RWPE2 (cell line): ENCODE data around the gene LMO3.

Experiments used
- ATAC-seq: fragments of 200-7000 bp; cut with Tn5 transposase; 3 replicates; pipeline ENCODE4 v1.9.1; 2021; ENCODE audit warnings: low read depth
- DNase-seq: peaks from one replicate; pipeline ENCODE4 v3.0.0-alpha.2; 2020; ENCODE audit warnings: low spot score
- H3K27ac ChIP-seq: fragments of 450-650 bp; 2 replicates; pipeline ENCODE4 v1.5.1; 2017; ENCODE audit warnings: mild to moderate bottlenecking; ENCODE audit not compliant: poor library complexity, severe bottlenecking
- H3K27me3 ChIP-seq: fragments of 250-450 bp; sonication (Bioruptor Pico); 2 replicates; pipeline ENCODE4 v1.5.1; 2021; ENCODE audit warnings: mild to moderate bottlenecking, moderate library complexity; ENCODE audit not compliant: insufficient read depth, poor library complexity, severe bottlenecking
- H3K36me3 ChIP-seq: fragments of 250-450 bp; sonication (Bioruptor Pico); 2 replicates; pipeline ENCODE4 v1.5.1; 2020; ENCODE audit warnings: low read depth, mild to moderate bottlenecking, moderate library complexity
- H3K4me1 ChIP-seq: fragments of 250-450 bp; sonication (Bioruptor Pico); 2 replicates; pipeline ENCODE4 v1.5.1; 2021; ENCODE audit warnings: mild to moderate bottlenecking, moderate library complexity; ENCODE audit not compliant: insufficient read depth, poor library complexity, severe bottlenecking
- H3K4me3 ChIP-seq: fragments of 250-450 bp; sonication (Bioruptor Pico); 2 replicates; pipeline ENCODE4 v1.5.1; 2021; ENCODE audit warnings: mild to moderate bottlenecking, moderate library complexity; ENCODE audit not compliant: severe bottlenecking
- H3K9me3 ChIP-seq: fragments of 250-450 bp; sonication (Bioruptor Pico); 2 replicates; pipeline ENCODE4 v1.5.1; 2021; ENCODE audit warnings: mild to moderate bottlenecking, moderate library complexity; ENCODE audit not compliant: severe bottlenecking
- TF ChIP-seq, protein P1 (sequence below): fragments of 450-650 bp; IDR thresholded peaks from one replicate; pipeline ENCODE4 v1.5.1; 2017; ENCODE audit warnings: mild to moderate bottlenecking, moderate library complexity; ENCODE audit not compliant: poor library complexity, severe bottlenecking

Gene LMO3

DNA sequence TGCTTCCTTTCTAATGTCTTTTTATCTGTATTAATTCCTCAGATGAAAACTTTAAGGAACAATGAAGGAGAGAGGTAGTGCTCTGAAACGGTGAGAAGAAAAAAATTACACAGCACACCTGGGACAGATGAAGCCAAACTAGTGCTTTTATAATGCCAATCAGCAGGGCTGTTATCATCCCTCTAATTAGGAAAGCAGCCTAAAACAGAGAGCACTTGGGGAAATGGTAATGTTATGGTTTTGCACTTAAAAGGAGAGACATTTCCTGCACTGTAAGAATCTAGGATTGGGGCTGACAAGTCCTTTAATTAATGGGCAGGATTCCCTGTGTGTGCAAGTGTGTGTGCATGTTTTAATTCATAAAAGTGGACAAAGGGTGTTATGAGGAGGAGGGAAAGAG is 4.8 kb upstream of the LMO3 start:
- H3K4me3 ChIP-seq, result no peak overlapping the region
- H3K36me3 ChIP-seq, result no peaks in the 10 kb centered on the region
- no peak for DNase-seq
- no peak for ATAC-seq
- H3K9me3 ChIP-seq, result no peaks in the 10 kb centered on the region
- H3K27ac ChIP-seq, result no peak overlapping the region
- peaks cover 3% of the 10 kb centered on the region for H3K4me1 ChIP-seq
- no peaks in the 10 kb centered on the region for H3K27me3 ChIP-seq
- TF ChIP-seq, protein P1, sequence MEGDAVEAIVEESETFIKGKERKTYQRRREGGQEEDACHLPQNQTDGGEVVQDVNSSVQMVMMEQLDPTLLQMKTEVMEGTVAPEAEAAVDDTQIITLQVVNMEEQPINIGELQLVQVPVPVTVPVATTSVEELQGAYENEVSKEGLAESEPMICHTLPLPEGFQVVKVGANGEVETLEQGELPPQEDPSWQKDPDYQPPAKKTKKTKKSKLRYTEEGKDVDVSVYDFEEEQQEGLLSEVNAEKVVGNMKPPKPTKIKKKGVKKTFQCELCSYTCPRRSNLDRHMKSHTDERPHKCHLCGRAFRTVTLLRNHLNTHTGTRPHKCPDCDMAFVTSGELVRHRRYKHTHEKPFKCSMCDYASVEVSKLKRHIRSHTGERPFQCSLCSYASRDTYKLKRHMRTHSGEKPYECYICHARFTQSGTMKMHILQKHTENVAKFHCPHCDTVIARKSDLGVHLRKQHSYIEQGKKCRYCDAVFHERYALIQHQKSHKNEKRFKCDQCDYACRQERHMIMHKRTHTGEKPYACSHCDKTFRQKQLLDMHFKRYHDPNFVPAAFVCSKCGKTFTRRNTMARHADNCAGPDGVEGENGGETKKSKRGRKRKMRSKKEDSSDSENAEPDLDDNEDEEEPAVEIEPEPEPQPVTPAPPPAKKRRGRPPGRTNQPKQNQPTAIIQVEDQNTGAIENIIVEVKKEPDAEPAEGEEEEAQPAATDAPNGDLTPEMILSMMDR, result no peak

DNA sequence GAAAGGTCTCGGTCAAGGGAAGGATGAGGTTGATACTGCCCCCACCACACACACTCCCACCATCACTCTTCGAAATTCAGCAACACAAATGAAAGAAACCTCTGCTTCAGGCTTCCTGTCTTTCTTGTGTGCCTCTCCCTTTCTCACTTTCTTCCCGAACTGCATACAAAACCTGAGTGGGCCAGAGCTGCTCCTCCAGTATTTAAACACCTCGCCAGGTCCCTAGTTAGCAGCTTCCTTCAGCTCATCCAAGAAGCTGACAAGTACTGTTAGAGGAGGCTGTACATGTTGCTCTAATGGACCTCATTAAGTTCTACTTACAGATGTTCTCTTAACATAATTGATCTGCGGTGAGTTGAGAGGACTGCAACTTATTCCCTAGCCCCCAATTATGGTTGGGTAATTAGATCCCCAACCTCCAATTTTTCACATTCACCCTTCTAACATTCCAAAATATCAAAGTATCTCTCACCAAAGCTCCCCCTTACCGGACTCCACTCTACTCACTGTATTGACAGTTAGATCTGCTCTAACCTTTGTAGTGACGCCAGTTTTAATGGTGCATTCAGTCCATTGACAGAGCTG is 4.1 kb upstream of the LMO3 start:
- ATAC-seq (no peak), DNase-seq (no peak)
- TF ChIP-seq, protein P1, result no peak
- no peaks in the 10 kb centered on the region for H3K27me3 ChIP-seq
- H3K27ac ChIP-seq, result no peak overlapping the region
- H3K9me3 ChIP-seq, result no peaks in the 10 kb centered on the region
- peaks cover 3% of the 10 kb centered on the region for H3K4me1 ChIP-seq
- H3K36me3 ChIP-seq, result no peaks in the 10 kb centered on the region
- no peak overlapping the region for H3K4me3 ChIP-seq

DNA sequence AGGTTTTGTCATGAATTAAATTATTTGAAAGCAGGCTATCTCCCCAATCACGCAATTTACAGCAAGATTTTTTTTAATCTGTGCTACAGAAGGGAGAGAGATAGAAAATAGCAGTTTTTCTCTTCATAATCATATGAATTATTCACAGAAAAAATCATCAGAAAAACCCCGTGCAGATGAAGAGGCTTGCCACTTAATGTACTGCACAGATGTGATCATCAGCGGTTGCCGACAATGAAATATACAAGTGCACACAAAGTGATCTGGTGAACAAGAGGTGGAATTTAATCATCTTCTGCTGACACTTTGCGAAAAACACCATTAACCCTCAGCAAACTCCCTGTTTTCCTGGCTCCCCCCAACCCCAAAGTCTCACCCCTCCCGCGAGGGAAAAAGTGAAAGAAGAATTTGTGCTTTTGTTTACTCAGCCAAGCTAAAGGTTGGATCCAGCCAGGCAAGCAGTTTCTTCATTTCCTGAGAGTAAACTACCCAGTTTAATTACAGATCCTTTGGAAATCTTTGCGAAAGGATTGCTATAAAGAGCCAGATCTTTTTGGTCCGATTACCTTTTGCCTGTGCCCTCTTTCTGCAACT is 3.1 kb upstream of the LMO3 start:
- peaks cover 3% of the 10 kb centered on the region for H3K4me1 ChIP-seq
- no peak overlapping the region for H3K27ac ChIP-seq
- TF ChIP-seq, protein P1, result no peak
- no peaks in the 10 kb centered on the region for H3K9me3 ChIP-seq
- H3K27me3 ChIP-seq, result no peaks in the 10 kb centered on the region
- no peak for DNase-seq
- no peaks in the 10 kb centered on the region for H3K36me3 ChIP-seq
- ATAC-seq, result no peak
- H3K4me3 ChIP-seq, result no peak overlapping the region

DNA sequence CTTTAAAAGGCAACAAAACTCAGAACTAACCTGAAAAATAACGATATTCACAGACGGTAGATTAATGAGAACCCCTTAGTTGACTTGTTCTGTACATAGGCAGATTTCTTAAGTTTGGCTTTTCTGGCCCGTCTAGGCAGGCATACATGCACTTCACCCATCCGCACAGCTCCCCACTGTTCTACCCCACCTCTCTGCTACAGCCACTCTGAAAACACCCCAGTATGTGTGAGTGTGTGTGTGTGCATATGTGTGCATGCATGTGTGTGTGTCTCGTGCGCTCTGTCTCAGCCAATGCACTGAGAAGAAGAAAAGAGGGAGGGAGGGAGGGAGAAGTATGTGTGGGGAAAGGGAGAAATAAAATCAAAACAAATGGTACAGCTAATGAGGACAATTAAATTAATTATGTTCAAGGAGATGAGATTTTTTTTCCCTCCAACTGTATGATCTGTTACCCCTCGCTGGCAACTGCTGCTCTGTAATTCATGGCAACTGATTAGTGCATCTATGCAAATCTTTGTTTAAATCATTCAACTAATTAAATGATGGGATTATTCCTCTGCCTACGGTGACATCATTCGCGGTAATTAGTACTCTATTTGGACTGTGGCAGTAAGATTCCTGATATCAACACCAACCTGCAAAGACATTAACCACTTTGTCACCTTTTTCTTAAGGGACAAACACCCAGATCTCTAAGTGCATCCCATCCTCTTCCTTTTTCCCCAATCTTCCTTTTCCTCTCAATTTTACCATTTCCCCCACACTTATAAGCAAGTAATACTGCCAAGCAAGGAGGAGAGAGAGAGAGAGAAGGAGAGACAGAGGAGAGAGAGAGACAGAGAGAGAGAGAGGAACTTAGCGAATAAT is 2.2 kb upstream of the LMO3 start:
- no peaks in the 10 kb centered on the region for H3K27me3 ChIP-seq
- no peaks in the 10 kb centered on the region for H3K9me3 ChIP-seq
- H3K36me3 ChIP-seq, result no peaks in the 10 kb centered on the region
- H3K27ac ChIP-seq, result no peak overlapping the region
- no peak overlapping the region for H3K4me3 ChIP-seq
- ATAC-seq (no peak), DNase-seq (no peak)
- TF ChIP-seq, protein P1, result no peak
- peaks cover 3% of the 10 kb centered on the region for H3K4me1 ChIP-seq

DNA sequence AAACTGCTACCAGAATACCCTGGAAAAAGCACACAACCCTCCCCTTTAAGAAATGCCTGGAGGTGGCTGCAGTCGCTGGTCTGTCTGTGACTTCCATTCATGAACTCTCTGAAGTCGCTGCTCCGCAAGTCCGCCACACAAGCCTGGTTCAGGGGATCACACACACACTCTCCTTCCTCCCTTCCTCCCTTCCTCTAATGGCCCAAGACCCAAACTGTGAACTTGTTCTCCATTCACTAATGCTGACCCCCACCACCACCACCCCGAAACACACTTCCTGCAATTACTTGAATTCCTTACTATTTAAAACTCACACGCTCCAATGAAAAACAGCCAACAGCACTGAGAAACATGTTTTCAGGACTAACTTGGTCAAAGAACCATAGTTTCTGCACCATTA is 1.0 kb upstream of the LMO3 start:
- Histone ChIP-seq H3K36me3 (no peaks in the 10 kb centered on the region), H3K27me3 (no peaks in the 10 kb centered on the region), H3K4me1 (no peaks in the 10 kb centered on the region), H3K27ac (no peak overlapping the region), H3K9me3 (no peaks in the 10 kb centered on the region), H3K4me3 (no peak overlapping the region)
- DNase-seq (no peak), ATAC-seq (no peak)
- TF ChIP-seq, protein P1, result no peak
